CD4-positive, alpha-beta T cell treated with Interleukin-21 for 1 hour (primary cell): ENCODE measurements around the gene LILRB1.
"Not testable (repeated sequence)": the region's sequence is repeated elsewhere in the genome, so short reads cannot be mapped to it uniquely, and the experiment has no call there.

Experiments used
- DNase-seq: peaks from one replicate; pipeline ENCODE4 v3.0.0-alpha.2; 2020

LILRB1 gene

GRCh38 chr19:54626757-54627156 is 3.5 kb upstream of the LILRB1 start:
- no peak for DNase-seq

- DNase-seq: not testable (repeated sequence)
Measured at GRCh38 chr19:54627912-54628311, 2.4 kb upstream of the LILRB1 start.

- DNase-seq: no peak
Measured at GRCh38 chr19:54630782-54631181, 498 bp downstream of the LILRB1 start.

GRCh38 chr19:54631489-54632337 is 1.4 kb downstream of the LILRB1 start:
- not testable (repeated sequence) for DNase-seq

- DNase-seq: not testable (repeated sequence)
Measured at GRCh38 chr19:54632517-54632916, 2.2 kb downstream of the LILRB1 start.

GRCh38 chr19:54633401-54633800 is 3.1 kb downstream of the LILRB1 start:
- DNase-seq: no peak

GRCh38 chr19:54636081-54636480 is 5.8 kb downstream of the LILRB1 start:
- not testable (repeated sequence) for DNase-seq

- no peak for DNase-seq
Measured at GRCh38 chr19:54638683-54639082, 8.4 kb downstream of the LILRB1 start.

GRCh38 chr19:54642953-54643352 is 12.7 kb downstream of the LILRB1 start:
- not testable (repeated sequence) for DNase-seq

GRCh38 chr19:54643583-54643982 is 13.3 kb downstream of the LILRB1 start:
- DNase-seq: not testable (repeated sequence)

GRCh38 chr19:54644056-54644455 is 13.8 kb downstream of the LILRB1 start:
- no peak for DNase-seq

- no peak for DNase-seq
Measured at GRCh38 chr19:54646331-54646841, 16.1 kb downstream of the LILRB1 start.

- DNase-seq: no peak
Measured at GRCh38 chr19:54648129-54648528, 17.8 kb downstream of the LILRB1 start.

GRCh38 chr19:54650108-54650655 is 19.9 kb downstream of the LILRB1 start:
- DNase-seq: no peak

- DNase-seq: peak; percentile 22
Measured at GRCh38 chr19:54653181-54653809, 23.0 kb downstream of the LILRB1 start.

- no peak for DNase-seq
Measured at GRCh38 chr19:54654447-54655321, 24.4 kb downstream of the LILRB1 start.

GRCh38 chr19:54659300-54659699 is 29.0 kb downstream of the LILRB1 start:
- no peak for DNase-seq

- DNase-seq: no peak
Measured at GRCh38 chr19:54660306-54660705, 30.0 kb downstream of the LILRB1 start.

GRCh38 chr19:54660964-54661363 is 30.7 kb downstream of the LILRB1 start:
- DNase-seq: no peak

GRCh38 chr19:54661846-54662481 is 31.7 kb downstream of the LILRB1 start:
- no peak for DNase-seq

GRCh38 chr19:54662730-54663129 is 32.4 kb downstream of the LILRB1 start, which contains the start of gene LILRB4:
LILRB4 (plus strand) TSS chr19:54662985; CDS start chr19:54663034, 49 bp downstream.
- DNase-seq: no peak

- DNase-seq: no peak
Measured at GRCh38 chr19:54665530-54665929, 35.2 kb downstream of the LILRB1 start.
